ENCODE measurements around the gene AKAP6. TPM values are rescaled to one million over a fixed set of nuclear protein-coding genes. Genes with fewer than 3 reads are reported as not detected.

The AKAP6 gene
- total RNA-seq, 1 experiment from 2014 or later: 1.9 TPM

DNA sequence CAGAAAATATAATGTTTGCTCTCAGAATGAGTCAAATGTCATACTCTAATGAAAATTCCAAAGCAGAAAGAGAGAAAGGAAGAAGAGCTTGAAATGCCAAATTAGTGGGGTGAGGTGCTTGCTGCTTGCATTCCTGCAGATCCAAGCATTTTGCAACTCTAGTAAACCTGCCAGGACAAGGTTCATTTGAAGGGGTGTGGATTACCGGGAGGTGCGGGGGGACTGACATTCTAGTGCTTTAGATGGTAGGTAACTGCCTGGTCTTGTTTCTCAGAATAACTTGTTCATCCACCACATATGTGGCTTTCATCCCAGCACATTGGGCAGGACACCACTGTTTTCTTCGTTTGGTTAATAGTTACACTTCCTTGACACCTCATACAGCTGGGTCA, 144.4 kb downstream of the AKAP6 start:
- no peaks in the 10 kb centered on the region for H3K79me2 ChIP-seq (ENCODE audit: insufficient read depth, low read length)
- H3K27me3 ChIP-seq (ENCODE audit: insufficient read depth, low read length): no peaks in the 10 kb centered on the region
- no peaks in the 10 kb centered on the region for H3K4me1 ChIP-seq (ENCODE audit: control insufficient read depth in 1 of 2, insufficient read depth in 2 of 2, low read length in 2 of 2)
- H3K4me2 ChIP-seq (ENCODE audit: low read length): no peak overlapping the region
- no peaks in the 10 kb centered on the region for H3K36me3 ChIP-seq (ENCODE audit: control insufficient read depth in 1 of 2, insufficient read depth in 2 of 2, low read length in 2 of 2)
- H3K9me3 ChIP-seq (ENCODE audit: control insufficient read depth in 1 of 2, insufficient read depth in 1 of 2, low read depth in 1 of 2, low read length in 2 of 2): no peaks in the 10 kb centered on the region
- TF ChIP-seq SRF (IDR thresholded peaks at IDR 0.05; ENCODE audit: low read depth) (no peak), EGR1 (IDR thresholded peaks at IDR 0.05; ENCODE audit: low read depth) (no peak), CEBPB (IDR thresholded peaks at IDR 0.05; ENCODE audit: low read depth) (no peak), YY1 (IDR thresholded peaks at IDR 0.05; ENCODE audit: extremely low read depth, insufficient replicate concordance, low read depth, low read length) (no peak), ELF1 (IDR thresholded peaks at IDR 0.05; ENCODE audit: borderline replicate concordance, low read depth) (no peak), CBX3 (IDR thresholded peaks at IDR 0.05; ENCODE audit: low read depth) (no peak), SIN3A (IDR thresholded peaks at IDR 0.05; ENCODE audit: low read depth) (no peak)
- TF ChIP-seq, protein P1, sequence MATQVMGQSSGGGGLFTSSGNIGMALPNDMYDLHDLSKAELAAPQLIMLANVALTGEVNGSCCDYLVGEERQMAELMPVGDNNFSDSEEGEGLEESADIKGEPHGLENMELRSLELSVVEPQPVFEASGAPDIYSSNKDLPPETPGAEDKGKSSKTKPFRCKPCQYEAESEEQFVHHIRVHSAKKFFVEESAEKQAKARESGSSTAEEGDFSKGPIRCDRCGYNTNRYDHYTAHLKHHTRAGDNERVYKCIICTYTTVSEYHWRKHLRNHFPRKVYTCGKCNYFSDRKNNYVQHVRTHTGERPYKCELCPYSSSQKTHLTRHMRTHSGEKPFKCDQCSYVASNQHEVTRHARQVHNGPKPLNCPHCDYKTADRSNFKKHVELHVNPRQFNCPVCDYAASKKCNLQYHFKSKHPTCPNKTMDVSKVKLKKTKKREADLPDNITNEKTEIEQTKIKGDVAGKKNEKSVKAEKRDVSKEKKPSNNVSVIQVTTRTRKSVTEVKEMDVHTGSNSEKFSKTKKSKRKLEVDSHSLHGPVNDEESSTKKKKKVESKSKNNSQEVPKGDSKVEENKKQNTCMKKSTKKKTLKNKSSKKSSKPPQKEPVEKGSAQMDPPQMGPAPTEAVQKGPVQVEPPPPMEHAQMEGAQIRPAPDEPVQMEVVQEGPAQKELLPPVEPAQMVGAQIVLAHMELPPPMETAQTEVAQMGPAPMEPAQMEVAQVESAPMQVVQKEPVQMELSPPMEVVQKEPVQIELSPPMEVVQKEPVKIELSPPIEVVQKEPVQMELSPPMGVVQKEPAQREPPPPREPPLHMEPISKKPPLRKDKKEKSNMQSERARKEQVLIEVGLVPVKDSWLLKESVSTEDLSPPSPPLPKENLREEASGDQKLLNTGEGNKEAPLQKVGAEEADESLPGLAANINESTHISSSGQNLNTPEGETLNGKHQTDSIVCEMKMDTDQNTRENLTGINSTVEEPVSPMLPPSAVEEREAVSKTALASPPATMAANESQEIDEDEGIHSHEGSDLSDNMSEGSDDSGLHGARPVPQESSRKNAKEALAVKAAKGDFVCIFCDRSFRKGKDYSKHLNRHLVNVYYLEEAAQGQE (IDR thresholded peaks at IDR 0.05; ENCODE audit: low read depth): no peak
- TF ChIP-seq, protein P2, sequence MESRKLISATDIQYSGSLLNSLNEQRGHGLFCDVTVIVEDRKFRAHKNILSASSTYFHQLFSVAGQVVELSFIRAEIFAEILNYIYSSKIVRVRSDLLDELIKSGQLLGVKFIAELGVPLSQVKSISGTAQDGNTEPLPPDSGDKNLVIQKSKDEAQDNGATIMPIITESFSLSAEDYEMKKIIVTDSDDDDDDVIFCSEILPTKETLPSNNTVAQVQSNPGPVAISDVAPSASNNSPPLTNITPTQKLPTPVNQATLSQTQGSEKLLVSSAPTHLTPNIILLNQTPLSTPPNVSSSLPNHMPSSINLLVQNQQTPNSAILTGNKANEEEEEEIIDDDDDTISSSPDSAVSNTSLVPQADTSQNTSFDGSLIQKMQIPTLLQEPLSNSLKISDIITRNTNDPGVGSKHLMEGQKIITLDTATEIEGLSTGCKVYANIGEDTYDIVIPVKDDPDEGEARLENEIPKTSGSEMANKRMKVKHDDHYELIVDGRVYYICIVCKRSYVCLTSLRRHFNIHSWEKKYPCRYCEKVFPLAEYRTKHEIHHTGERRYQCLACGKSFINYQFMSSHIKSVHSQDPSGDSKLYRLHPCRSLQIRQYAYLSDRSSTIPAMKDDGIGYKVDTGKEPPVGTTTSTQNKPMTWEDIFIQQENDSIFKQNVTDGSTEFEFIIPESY (IDR thresholded peaks at IDR 0.05; ENCODE audit: extremely low read depth, insufficient replicate concordance, low read length): no peak
- H3K9ac ChIP-seq (ENCODE audit: low read length): no peak overlapping the region
- no peaks in the 10 kb centered on the region for H3K9me2 ChIP-seq (ENCODE audit: insufficient read depth)
- H2AFZ ChIP-seq (ENCODE audit: low read depth, low read length, poor library complexity, severe bottlenecking): no peak overlapping the region
- ATAC-seq (no peak), DNase-seq (ENCODE audit: low read depth, low spot score) (no peak)
- CTCF ChIA-PET: no interaction called here
- H3K4me3 ChIP-seq (replicated peaks in 1 of 2; ENCODE audit: low read depth in 1 of 2, low read length in 2 of 2): no peak overlapping the region
- RAD21 ChIA-PET (ENCODE audit: low non-redundant PET in 1 of 2, low total read pairs in 2 of 2, uncharacterized antibody in 2 of 2, unreplicated experiment in 2 of 2): no interaction called here
- POLR2A ChIA-PET: no interaction called here
- no peak overlapping the region for H3K27ac ChIP-seq (ENCODE audit: low read depth, low read length)
- no peaks in the 10 kb centered on the region for H4K20me1 ChIP-seq (ENCODE audit: insufficient read depth)
- intact Hi-C loops (cut with micrococcal nuclease): no loop called here
- BruUV-seq (replicated peaks): no TSS peak
